Omental fat pad (tissue), 4 donors: Measurements from ENCODE around the gene WDR91. TPM values are rescaled to one million over a fixed set of nuclear protein-coding genes. Genes with fewer than 3 reads are reported as not detected.

ENCODE experiments used
- ATAC-seq: fragments of 150-250 bp; one replicate; pipeline ENCODE4 v1.9.1; 2016; ENCODE audit warnings: mild to moderate bottlenecking, moderate library complexity; ENCODE audit not compliant: low FRiP score
- DNase-seq: peaks from one replicate; pipeline ENCODE4 v3.0.0-alpha.2; 2019; ENCODE audit warnings: low spot score
- total RNA-seq, 4 donors: library from RNA; depleted of rRNA; stranded (reverse); fragments of >200 nt; gene quantifications; one replicate each; pipeline ENCODE4 v1.1.0, GENCODE V29; 2016
- TF ChIP-seq, protein P1 (sequence below), 3 donors: fragments of 450-650 bp; IDR thresholded peaks; one replicate each; pipeline ENCODE4 v1.5.1; 2016 to 2017; ENCODE audit warnings: antibody characterized with exemption in 3 of 3, mild to moderate bottlenecking in 3 of 3, moderate library complexity in 2 of 3

WDR91 gene
- total RNA-seq, 4 donors from 2014 or later: 9.8 to 51.9 (median 10.3) TPM

DNA sequence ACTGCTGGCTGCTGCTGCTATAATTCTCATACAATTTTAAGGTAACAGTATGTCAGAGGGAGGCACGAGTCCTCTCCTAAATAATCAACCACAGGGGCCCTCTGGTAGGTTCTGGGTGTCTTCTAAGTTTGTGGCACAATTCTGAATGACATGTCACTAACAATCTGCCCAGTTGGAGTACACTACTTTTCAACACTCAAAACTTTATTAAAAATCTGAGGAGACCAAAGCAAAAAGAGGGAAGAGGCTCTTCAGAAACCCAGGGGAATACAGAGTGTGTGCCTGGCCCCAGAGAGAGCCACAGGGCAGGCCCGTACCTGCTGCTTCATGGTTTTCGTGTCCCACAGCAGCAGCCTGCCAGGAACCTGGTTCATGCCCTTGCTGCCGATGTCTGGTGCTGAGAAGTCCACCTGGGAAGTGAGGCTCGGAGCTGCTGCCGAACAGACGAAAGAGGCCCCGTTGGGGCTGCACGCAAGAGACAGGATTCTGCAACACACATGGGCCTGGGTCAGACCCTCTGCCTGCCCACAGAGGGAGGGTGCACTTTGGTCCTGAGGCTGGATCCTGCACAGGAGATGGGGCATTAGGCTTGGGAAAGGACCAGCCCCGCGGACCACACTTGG, 18.3 kb downstream of the WDR91 start:
- TF ChIP-seq, protein P1, sequence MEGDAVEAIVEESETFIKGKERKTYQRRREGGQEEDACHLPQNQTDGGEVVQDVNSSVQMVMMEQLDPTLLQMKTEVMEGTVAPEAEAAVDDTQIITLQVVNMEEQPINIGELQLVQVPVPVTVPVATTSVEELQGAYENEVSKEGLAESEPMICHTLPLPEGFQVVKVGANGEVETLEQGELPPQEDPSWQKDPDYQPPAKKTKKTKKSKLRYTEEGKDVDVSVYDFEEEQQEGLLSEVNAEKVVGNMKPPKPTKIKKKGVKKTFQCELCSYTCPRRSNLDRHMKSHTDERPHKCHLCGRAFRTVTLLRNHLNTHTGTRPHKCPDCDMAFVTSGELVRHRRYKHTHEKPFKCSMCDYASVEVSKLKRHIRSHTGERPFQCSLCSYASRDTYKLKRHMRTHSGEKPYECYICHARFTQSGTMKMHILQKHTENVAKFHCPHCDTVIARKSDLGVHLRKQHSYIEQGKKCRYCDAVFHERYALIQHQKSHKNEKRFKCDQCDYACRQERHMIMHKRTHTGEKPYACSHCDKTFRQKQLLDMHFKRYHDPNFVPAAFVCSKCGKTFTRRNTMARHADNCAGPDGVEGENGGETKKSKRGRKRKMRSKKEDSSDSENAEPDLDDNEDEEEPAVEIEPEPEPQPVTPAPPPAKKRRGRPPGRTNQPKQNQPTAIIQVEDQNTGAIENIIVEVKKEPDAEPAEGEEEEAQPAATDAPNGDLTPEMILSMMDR (IDR thresholded peaks at IDR 0.05): no peak
- no peak for DNase-seq
- no peak for ATAC-seq

DNA sequence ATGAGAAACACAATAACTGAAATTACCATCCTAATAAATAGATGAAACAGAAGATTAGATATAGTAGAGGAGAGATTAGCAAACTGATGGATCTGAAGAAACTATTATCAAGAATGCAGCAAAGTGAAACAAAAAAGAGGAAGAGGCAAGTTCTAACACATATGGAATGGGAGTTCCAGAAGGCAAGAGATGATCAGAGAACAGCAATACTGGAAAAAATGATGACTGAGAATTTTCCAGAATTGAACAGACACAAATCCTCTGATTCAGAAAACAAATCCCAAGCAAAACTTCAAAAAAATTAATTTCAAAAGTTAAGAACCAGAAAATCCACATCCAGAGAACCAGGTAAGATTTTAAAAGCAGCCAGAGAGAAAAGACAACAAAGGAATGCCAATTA, 20.6 kb downstream of the WDR91 start:
- TF ChIP-seq, protein P1 (IDR thresholded peaks at IDR 0.05): no peak
- DNase-seq: no peak
- no peak for ATAC-seq

DNA sequence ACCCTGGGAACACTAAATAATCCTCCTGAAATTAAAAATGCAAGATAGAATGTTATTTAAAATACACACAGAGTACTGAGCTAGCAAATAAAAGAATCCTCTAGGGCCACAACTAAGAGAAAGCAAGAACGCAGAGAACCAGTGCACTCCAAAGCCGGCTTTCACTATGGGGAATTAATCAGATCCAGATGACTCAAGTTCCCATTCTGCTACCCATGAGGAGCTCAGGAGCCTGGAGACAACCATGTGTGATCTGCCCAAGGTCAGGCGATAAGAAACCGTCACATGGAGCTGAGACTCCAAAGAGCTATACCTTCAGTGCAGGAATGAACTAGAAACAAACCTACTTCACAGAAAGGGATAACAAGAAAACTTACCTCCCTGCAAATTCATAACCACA, 21.4 kb downstream of the WDR91 start:
- TF ChIP-seq, protein P1 (IDR thresholded peaks at IDR 0.05): no peak
- DNase-seq (no peak), ATAC-seq (no peak)

DNA sequence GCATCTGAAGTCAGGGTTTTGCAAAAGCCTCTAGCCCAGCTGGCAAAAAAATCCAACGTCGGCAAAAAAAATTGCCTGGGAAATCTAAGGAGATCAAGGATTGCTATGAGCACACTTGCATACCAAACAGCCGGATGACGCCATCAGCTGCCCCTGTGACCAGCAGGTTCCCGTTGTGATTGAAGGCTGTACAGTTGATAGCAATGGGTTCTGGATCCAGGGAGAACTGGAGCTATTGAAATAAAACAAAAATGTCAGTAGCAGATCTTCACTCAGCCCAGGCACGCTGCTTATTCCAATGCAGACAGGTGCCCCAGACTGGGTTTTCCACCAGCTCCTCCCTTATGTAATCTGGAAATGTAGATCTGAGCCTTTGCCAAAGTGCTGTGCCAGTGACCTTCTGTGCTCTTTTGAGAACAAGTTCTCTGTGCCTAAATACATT, 22.1 kb downstream of the WDR91 start:
- no peak for ATAC-seq

DNA sequence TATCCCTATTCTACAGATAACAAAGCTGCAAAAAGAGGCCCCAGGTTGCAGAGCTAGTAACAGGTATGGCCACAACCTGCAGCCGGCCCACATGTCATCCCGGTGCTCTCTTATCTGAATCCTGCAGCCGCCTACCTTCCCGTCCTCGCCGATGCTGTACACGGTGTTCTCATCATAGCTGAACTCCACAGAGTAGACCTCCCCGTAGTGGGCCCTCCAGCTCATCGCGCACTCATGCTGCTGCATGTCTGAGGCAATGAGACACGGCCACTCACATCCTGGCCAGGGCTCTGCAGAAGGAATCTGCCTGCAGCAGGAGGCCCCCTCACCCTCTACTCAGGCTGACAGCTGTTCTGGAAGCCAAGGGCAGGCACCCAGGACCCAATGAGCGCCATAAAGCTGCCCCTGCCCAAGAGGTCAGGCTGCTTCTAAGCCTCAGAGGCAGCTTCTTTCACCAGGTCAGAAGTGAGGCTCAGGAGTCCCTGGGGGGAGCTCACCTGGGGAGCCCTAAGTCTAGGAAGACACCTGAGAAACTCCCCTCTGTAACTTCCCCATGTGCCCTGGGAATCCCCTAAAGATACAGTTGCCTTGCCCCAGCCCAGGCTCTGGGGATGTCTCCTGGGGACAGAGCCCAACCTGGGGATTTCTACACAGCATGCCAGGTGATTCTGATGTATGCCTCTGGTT, 22.9 kb downstream of the WDR91 start:
- ATAC-seq (no peak), DNase-seq (no peak)
- TF ChIP-seq, protein P1 (IDR thresholded peaks at IDR 0.05): no peak

More for the DNA sequence above, 22.1 kb downstream of the WDR91 start:
- DNase-seq: no peak
- TF ChIP-seq, protein P1 (IDR thresholded peaks at IDR 0.05): no peak

DNA sequence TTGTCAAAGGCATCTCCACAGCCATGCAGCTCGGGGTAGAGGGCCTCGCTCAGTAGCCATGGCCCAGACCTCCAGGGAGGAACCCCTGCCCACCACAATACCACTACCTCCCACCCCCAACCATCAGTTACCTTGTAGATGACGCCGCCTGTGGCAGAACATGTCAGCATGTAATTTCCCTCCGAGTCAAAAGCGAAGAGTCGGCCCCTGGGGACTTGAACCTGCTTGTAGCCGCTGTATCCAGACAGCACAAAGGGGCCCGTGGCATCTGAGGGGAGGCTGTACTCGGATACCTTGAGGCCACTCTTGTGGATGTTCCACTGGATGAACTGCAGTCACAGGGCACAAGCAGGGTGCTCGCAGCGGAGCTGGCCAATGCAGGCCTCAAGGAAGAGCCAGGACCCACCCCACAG, 24.5 kb downstream of the WDR91 start:
- TF ChIP-seq, protein P1 (IDR thresholded peaks at IDR 0.05): no peak
- DNase-seq (no peak), ATAC-seq (no peak)

DNA sequence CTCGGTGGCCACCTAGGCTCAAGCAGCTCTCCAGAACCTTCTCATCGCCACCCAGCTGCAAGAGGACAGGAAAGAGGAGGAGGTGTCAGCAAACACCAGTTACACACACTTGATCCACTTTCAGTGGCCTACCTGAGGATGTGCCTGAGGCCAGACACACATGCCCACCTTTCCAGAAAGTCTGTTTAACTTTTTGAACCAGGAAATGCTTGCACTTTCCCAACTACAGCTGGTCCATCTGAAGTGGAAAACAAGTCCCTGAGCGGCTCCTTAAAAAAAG, 25.1 kb downstream of the WDR91 start:
- DNase-seq (no peak), ATAC-seq (no peak)
- TF ChIP-seq, protein P1 (IDR thresholded peaks at IDR 0.05): no peak
